HEK293T (cell line): Measurements from ENCODE around the gene PLXNA3.

Experiments used
- ARNT ChIP-seq: fragments of 450-650 bp; IDR thresholded peaks from 2 replicates; pipeline ENCODE4 v1.6.1; 2017; ENCODE audit warnings: mild to moderate bottlenecking
- BHLHE40 ChIP-seq: fragments of 450-650 bp; IDR thresholded peaks from 2 replicates; pipeline ENCODE4 v1.6.1; 2016; ENCODE audit warnings: mild to moderate bottlenecking, moderate library complexity, borderline replicate concordance
- ELF4 ChIP-seq: fragments of 450-650 bp; IDR thresholded peaks from 2 replicates; pipeline ENCODE4 v1.6.1; 2017; ENCODE audit warnings: antibody characterized with exemption
- FOXK2 ChIP-seq: fragments of 450-650 bp; IDR thresholded peaks from 2 replicates; pipeline ENCODE4 v1.6.1; 2016; ENCODE audit warnings: mild to moderate bottlenecking
- FOXM1 ChIP-seq: fragments of 450-650 bp; IDR thresholded peaks from 2 replicates; pipeline ENCODE4 v1.6.1; 2017; ENCODE audit warnings: mild to moderate bottlenecking, borderline replicate concordance
- PKNOX1 ChIP-seq: fragments of 450-650 bp; IDR thresholded peaks from 2 replicates; pipeline ENCODE4 v1.6.1; 2016
- SP1 ChIP-seq: fragments of 450-650 bp; IDR thresholded peaks from 2 replicates; pipeline ENCODE4 v1.6.1; 2017
- SUZ12 ChIP-seq: fragments of 450-650 bp; IDR thresholded peaks from 2 replicates; pipeline ENCODE4 v1.6.1; 2016; ENCODE audit warnings: mild to moderate bottlenecking
- TARDBP ChIP-seq: fragments of 450-650 bp; IDR thresholded peaks from 2 replicates; pipeline ENCODE4 v1.6.1; 2016
- ZNF384 ChIP-seq: fragments of 450-650 bp; IDR thresholded peaks from 2 replicates; pipeline ENCODE4 v1.6.1; 2016

GRCh38 chrX:154473683-154474082, 15.6 kb downstream of the PLXNA3 start:
- no peak for TF ChIP-seq PKNOX1
- no peak for TF ChIP-seq ARNT
- TF ChIP-seq BHLHE40 = no peak
- no peak for TF ChIP-seq TARDBP
- no peak for TF ChIP-seq ELF4
- TF ChIP-seq FOXK2 = no peak
- TF ChIP-seq SUZ12 = no peak
- no peak for TF ChIP-seq SP1
- no peak for TF ChIP-seq ZNF384
- no peak for TF ChIP-seq FOXM1
